Stomach smooth muscle (tissue), 2 donors: Measurements from ENCODE around the gene PEX26.
"Not testable (repeated sequence)": the region's sequence is repeated elsewhere in the genome, so short reads cannot be mapped to it uniquely, and the experiment has no call there.

ENCODE experiments used
- H3K27ac ChIP-seq: one replicate; pipeline ENCODE4 v1.7.0; 2013; ENCODE audit warnings: mild to moderate bottlenecking, low read length, inconsistent platforms
- H3K27me3 ChIP-seq, 2 donors: one replicate each; pipeline ENCODE4 v1.7.0; 2013; ENCODE audit warnings: low read length in 2 of 2; ENCODE audit not compliant: insufficient read depth in 2 of 2, control insufficient read depth in 1 of 2
- H3K36me3 ChIP-seq, 2 donors: one replicate each; pipeline ENCODE4 v1.7.0; 2013; ENCODE audit warnings: low read length in 2 of 2; ENCODE audit not compliant: control insufficient read depth in 2 of 2, insufficient read depth in 2 of 2
- H3K4me1 ChIP-seq: one replicate; pipeline ENCODE4 v1.7.0; 2013; ENCODE audit warnings: low read length; ENCODE audit not compliant: control insufficient read depth, insufficient read depth
- H3K4me3 ChIP-seq, 2 donors: one replicate each; pipeline ENCODE4 v1.7.0; 2013; ENCODE audit warnings: low read length in 2 of 2
- H3K9ac ChIP-seq, 2 donors: one replicate each; pipeline ENCODE4 v1.7.0; 2013; ENCODE audit warnings: low read length in 2 of 2, mild to moderate bottlenecking in 1 of 2
- H3K9me3 ChIP-seq, 2 donors: one replicate each; pipeline ENCODE4 v1.7.0; 2013; ENCODE audit warnings: low read length in 2 of 2; ENCODE audit not compliant: control insufficient read depth in 2 of 2
- donor health status: healthy.
- donor health status: Pancreatic carcinoma.

The PEX26 gene

DNA sequence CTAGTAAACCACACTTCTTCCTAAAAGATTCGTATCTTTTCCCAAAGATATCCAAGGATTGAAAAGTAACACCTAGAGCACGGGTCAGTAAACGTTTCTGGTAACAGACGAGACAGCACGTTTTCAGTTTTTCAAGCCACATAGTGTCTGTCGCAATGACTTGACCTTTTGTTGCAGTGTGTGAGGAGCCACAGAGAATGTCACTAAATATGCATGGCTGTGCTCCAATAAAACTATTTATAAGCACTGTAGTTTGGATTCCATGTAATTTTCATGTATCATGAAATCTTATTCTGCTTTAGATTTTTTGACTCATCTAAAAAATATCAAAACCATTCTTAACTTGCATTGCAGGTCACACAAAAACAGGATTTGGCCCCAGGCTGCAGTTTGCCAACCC, 35.1 kb upstream of the PEX26 start:
- Histone ChIP-seq H3K27me3 (no peaks in the 10 kb centered on the region), H3K9me3 (no peaks in the 10 kb centered on the region), H3K4me3 (no peak overlapping the region), H3K36me3 (no peaks in the 10 kb centered on the region), H3K9ac (no peak overlapping the region), H3K27ac (no peak overlapping the region), H3K4me1 (peaks cover 17% of the 10 kb centered on the region)

DNA sequence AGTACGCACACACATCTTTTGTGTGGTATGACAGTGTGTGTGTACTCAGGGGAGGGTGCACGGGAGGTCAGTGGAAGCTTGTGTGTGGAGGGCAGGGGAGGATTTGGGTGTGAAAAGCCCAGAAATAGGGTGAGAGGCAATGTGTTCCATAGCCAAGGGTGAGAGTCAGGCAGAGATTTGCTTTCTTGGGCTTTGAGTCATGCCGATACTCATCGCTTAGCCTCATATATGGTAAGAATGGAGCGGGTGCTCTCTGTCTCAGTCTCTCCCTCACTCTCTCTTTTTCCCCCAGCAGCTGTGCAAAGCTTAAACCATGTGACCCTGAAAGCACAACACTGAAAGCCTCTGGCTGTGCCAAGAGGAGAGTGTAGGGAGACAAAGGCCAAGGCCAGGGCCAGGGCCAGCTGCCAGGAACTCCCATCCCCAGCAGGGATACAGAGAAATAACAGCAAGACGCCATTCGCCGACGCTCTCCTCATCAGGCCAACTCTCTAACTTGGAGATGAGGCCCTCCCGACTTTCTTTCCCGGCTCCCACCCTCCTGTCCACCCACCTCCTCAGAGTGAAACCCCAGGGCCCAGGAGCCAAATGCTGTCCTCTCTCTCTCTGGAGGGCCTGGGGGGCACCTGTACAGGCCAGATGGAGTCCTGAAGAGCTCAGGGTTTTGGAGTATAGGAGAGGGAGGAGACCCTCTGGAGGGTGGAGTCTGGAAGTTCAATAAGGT, 33.1 kb upstream of the PEX26 start:
- no peaks in the 10 kb centered on the region for H3K36me3 ChIP-seq
- H3K9me3 ChIP-seq = no peaks in the 10 kb centered on the region
- peak overlapping the region; percentile 44 to 66 for H3K9ac ChIP-seq
- H3K27ac ChIP-seq = peak overlapping the region; percentile 66
- H3K4me3 ChIP-seq = no peak overlapping the region
- H3K27me3 ChIP-seq = no peaks in the 10 kb centered on the region
- peaks cover 24% of the 10 kb centered on the region for H3K4me1 ChIP-seq

DNA sequence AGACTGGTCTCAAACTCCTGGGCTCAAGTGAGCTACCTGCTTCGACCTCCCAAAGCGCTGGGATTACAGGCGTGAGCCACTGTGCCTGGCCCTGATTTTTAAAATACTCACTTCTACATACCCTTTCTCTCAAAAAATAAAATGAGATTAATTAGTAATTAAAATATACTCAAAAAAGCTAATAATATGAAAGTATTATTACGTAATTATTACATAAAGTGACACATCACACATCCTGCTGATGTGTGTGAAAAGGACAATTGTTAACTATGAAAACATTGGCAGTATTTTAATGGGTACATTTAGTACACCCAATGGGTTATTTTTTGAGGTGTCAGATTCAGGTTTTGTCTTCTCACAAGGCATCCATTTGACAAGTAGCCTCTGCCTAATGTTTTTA, 32.0 kb upstream of the PEX26 start:
- Histone ChIP-seq H3K27ac (peak overlapping the region; percentile 66), H3K27me3 (no peaks in the 10 kb centered on the region), H3K4me3 (no peak overlapping the region), H3K4me1 (peaks cover 32% of the 10 kb centered on the region), H3K9me3 (no peaks in the 10 kb centered on the region), H3K9ac (no peak overlapping the region), H3K36me3 (no peaks in the 10 kb centered on the region)

DNA sequence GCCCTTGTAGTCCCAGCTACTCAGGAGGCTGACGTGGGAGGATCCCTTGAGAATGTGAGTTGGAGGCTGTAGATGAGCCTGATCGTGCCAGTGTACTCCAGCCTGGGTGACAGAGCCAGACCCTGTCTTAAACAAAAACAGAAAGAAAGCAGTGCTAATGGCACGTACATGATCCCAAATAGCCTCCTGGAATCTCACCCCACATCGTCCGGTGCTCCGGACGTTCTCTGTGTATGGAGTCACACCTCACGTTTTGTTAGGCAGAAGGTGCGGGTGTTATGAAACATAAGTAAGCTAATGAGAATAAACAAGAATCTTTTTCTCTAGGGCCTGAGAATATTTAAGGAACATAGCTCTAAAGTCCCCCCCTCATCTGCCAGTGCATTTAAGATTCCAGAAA, 29.7 kb upstream of the PEX26 start:
- Histone ChIP-seq H3K9me3 (no peaks in the 10 kb centered on the region), H3K4me3 (peak overlapping the region in 1 of 2 donors; percentile 49), H3K4me1 (peaks cover 33% of the 10 kb centered on the region), H3K9ac (peak overlapping the region; percentile 23 to 42), H3K36me3 (no peaks in the 10 kb centered on the region), H3K27ac (peak overlapping the region; percentile 77), H3K27me3 (no peaks in the 10 kb centered on the region)

DNA sequence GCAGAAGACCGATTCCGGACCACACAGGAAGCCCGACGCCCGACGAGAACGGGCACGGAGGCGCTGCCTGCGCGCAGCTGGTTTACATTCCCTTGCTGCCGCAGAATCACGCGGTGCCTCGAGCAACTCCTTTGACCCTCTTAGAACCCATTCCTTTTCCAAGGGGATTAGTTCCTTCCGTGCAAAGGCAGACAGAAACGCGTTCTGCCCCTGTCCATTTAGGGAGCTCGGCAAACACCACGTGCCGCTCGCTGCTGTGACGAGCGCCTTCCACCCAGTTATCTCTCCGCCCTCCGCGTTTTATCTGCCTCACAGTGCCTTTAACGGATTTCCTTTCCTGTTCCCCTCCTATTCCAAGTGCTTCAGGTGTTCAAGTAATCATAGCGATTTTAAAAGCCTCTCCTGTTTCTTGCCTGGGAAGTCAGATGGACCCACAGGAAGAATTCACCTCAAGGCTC, 29.3 kb upstream of the PEX26 start:
- peaks cover 33% of the 10 kb centered on the region for H3K4me1 ChIP-seq
- H3K9ac ChIP-seq = peak overlapping the region; percentile 23 to 68
- H3K27ac ChIP-seq = peak overlapping the region; percentile 77
- H3K9me3 ChIP-seq = no peaks in the 10 kb centered on the region
- no peaks in the 10 kb centered on the region for H3K27me3 ChIP-seq
- peak overlapping the region in 1 of 2 donors; percentile 49 for H3K4me3 ChIP-seq
- H3K36me3 ChIP-seq = no peaks in the 10 kb centered on the region

DNA sequence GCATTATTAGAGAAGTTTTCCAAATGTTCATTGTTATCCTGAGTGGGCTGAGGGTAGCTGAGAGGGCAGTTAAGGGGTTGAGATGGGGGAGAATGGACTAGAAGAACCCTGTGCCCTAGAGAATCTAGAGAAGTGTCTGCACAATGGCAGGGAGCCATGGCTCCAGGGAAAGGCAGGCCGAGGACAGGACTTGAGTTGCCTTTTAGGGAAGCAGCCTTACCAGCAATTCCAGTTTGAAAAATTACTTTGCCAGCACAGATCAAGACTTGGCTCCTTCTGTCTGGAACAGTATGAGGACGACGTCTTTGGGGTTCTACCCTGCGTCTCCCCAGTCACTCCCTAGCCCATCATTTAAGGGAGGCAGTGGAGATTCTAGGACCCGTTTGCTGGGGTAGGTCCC, 27.7 kb upstream of the PEX26 start:
- Histone ChIP-seq H3K27ac (peak overlapping the region; percentile 79), H3K36me3 (no peaks in the 10 kb centered on the region), H3K9ac (peak overlapping the region; percentile 4 to 42), H3K4me3 (no peak overlapping the region), H3K4me1 (peaks cover 20% of the 10 kb centered on the region), H3K9me3 (no peaks in the 10 kb centered on the region), H3K27me3 (no peaks in the 10 kb centered on the region)

DNA sequence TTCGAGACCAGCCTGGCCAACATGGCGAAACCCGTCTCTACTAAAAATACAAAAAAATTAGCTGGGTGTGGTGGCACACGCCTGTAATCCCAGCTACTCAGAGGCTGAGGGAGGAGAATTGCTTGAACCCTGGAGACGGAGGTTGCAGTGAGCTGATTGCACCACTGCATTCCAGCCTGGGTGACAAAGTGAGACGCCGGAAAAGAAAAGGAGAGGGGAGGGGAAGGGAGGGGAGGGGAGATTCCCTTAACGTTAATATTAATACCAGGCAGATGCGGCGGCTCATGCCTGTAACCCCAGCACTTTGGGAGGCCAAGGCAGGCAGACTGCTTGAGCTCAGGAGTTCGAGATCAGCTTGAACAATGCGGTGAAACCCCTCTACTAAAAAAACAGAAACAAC, 26.7 kb upstream of the PEX26 start:
- peaks cover 22% of the 10 kb centered on the region for H3K4me1 ChIP-seq
- not testable (repeated sequence) for H3K4me3 ChIP-seq, H3K27ac ChIP-seq, H3K9ac ChIP-seq, H3K27me3 ChIP-seq, H3K9me3 ChIP-seq, H3K36me3 ChIP-seq

DNA sequence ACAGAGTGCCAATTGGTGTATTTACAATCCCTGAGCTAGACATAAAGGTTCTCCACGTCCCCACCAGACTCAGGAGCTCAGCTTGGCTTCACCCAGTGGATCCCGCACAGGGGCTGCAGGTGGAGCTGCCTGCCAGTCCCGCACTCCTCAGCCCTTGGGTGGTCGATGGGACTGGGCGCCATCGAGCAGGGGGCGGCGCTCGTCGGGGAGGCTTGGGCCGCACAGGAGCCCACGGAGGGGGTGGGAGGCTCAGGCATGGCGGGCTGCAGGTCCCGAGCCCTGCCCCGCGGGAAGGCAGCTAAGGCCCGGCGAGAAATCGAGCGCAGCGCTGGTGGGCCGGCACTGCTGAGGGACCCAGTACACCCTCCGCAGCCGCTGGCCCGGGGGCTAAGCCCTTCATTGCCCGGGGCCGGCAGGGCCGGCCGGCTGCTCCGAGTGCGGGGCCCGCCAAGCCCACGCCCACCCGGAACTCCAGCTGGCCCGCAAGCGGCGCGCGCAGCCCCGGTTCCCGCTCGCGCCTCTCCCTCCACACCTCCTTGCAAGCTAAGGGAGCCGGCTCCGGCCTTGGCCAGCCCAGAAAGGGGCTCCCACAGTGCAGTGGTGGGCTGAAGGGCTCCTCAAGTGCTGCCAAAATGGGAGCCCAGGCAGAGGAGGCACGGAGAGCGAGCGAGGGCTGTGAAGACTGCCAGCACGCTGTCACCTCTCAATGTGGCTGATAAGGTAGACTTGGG, 24.4 kb upstream of the PEX26 start:
- not testable (repeated sequence) for H3K9me3 ChIP-seq, H3K27ac ChIP-seq, H3K4me3 ChIP-seq, H3K27me3 ChIP-seq, H3K36me3 ChIP-seq, H3K9ac ChIP-seq
- peaks cover 34% of the 10 kb centered on the region for H3K4me1 ChIP-seq

DNA sequence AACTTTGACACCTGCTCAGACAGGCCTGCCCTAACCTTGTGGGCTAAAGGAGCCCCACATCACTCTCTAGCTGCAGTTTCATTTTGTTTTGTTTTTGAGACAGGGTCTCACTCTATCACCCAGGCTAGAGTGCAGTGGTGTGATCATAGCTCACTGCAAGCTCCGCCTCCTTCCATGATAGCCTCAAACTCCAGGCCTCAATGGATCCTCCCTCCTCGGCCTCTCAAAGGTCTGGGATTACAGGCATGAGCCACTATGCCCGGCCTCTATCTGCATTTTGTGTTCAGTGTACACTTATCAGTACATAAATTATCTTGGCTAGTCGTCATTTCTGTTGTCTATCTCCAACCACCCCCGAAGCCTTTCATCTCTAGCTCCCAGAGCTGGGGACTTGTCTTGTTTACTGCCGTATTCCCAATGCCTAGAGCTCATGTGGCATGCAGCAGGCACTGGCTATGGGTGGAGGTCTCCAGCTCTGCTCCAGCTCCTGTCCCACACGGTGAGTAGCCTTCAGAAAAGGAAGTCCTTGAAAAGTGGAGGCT, 22.1 kb upstream of the PEX26 start:
- Histone ChIP-seq H3K4me3 (peak overlapping the region in 1 of 2 donors; percentile 35), H3K9me3 (no peaks in the 10 kb centered on the region), H3K36me3 (no peaks in the 10 kb centered on the region), H3K4me1 (peaks cover 28% of the 10 kb centered on the region), H3K9ac (peak overlapping the region; percentile 60 to 63), H3K27me3 (no peaks in the 10 kb centered on the region), H3K27ac (peak overlapping the region; percentile 97)

DNA sequence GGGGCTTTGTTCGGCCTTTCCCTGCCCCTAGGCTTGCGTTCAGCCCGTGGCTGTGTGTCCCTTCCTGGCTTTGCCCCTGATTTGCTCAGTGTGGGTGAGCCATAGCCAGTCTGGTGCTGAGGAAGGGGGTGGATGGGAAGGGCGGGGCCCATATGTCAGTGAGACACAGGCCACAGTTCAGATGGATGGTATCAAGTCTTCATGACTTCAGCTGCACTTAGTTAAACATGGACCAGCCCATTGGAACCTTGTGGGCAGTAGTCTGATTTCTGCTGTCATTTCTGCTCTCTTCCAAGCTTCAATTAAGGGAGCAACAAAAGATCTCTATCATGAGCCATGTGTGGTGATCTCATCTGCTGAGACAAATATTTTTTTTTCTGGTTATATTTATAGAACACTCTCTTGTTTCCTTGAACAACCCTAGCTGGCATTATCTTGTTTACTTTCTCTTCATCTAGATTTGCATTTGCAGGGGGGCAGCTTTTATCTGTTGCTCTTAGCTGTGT, 21.6 kb upstream of the PEX26 start:
- Histone ChIP-seq H3K4me3 (peak overlapping the region in 1 of 2 donors; percentile 35), H3K27me3 (no peaks in the 10 kb centered on the region), H3K9me3 (no peaks in the 10 kb centered on the region), H3K4me1 (peaks cover 32% of the 10 kb centered on the region), H3K36me3 (no peaks in the 10 kb centered on the region), H3K9ac (peak overlapping the region; percentile 60 to 63), H3K27ac (peak overlapping the region; percentile 97)
